Glomerular endothelial cell (primary cell): ENCODE measurements around the gene PARL. TPM values are rescaled to one million over a fixed set of nuclear protein-coding genes. Genes with fewer than 3 reads are reported as not detected.
"Not testable (repeated sequence)": the region's sequence is repeated elsewhere in the genome, so short reads cannot be mapped to it uniquely, and the experiment has no call there.

Experiments used
- DNase-seq: peaks from one replicate; pipeline ENCODE4 v3.0.0-alpha.2; 2011; ENCODE audit warnings: low read depth, low spot score; ENCODE audit errors: extremely low read depth
- total RNA-seq: library from RNA; depleted of rRNA; stranded (reverse); fragments of >200 nt; gene quantifications from 2 replicates; pipeline ENCODE4 v1.2.3, GENCODE V29; 2015

The PARL gene
- total RNA-seq, 1 donor from 2014 or later = 29.6 TPM

- no peak for DNase-seq
These were observed 20.4 kb upstream of the PARL start for GRCh38 chr3:183904833-183905780.

- DNase-seq = no peak
These were observed 13.3 kb upstream of the PARL start for GRCh38 chr3:183898028-183898431.

DNA sequence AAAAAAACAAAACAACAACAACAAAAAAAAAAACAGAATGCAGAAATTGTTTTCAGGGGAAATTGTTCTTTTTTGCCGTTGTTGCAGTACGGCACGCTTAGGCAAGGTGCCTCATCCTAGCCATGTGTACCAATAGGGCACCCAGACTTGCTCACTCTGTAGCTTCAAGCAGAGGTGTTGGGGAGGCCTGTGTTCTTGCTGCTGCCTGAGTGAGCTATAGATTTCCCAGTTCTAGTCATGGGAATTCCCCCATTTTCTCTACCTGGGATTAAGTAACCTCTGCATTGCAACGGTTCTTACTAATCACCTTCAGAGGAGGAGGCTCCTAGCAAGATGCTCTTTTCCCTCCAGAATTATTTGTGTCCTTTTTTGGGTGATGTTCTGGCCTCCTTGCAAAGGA lies 12.9 kb upstream of the PARL start:
- no peak for DNase-seq

DNA sequence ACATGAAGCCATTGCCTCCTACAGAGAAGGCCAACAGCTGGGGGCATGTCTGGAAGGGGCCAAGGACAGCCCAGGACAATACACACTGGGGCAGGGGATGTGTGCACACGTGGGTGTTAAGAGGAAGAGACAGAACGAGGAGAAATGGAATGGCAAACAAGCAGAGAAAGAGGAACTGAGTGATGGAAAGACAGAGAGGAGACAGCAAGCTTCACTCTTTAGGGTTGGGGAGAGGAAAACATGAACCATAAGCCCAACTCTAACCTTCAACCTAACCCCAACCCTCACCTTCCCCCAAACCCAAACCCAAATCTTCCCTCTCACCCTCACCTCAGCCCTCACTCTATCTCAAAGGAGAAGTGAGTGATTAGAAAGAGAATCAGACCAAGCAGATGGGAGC lies 11.9 kb upstream of the PARL start:
- DNase-seq = no peak

DNA sequence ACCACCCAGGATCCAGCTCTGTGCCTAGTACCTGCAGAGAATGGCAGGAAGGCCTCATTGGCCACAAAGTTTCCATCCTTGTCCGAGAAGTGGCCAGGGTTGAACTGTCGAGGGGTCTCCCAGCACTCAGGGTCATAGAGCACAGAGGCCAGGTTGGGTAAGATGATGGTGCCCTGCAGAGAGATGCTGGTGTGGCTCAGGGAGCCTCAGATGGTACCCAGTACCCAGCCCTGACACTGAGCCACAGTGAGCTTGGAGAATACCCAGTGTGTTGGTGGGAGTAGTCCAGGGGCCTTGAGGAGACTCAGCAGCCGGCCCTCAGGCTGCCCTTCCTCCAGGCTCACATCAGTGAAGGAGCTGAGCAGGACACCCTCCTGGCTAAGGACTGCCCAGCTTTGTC lies 11.5 kb upstream of the PARL start:
- DNase-seq = no peak

DNA sequence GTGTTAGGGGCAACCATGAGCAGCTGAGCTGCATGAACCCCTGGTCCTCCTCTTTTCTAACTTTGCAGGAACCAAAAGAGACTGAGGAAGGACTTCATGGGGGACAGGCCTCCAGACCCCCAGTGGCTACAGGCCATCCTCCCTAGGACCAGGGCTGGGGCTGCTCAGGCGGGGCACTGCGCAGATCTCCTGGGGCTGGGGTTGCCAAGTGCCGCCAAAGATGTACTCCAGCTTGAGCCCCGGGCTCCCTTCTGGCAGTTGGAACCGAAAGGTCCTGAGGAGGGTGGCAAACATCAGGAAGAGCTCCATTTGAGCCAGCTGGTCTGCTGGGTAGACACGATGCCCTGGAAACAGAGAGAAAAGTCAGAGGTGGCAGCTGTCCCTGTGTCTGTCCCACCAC lies 11.1 kb upstream of the PARL start:
- DNase-seq = no peak

DNA sequence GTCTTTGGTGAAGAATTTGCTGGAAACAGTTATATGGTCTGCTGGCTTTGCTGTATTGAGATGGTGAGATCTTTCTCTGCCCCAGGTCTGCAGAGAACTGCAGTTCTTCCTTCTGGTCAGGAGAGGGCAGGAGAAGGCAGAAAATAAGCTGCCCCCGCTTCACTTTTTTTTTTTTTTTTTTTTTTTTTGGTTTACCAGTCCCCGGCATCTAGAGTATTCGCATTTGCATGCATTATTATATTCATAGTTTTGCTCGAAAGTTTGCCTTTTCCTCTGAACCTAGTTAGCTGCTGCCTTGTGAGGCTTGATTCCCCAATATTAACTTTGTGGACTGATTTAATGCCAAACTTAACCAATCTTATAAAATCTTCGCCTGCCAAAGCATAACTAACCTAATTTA lies 10.6 kb upstream of the PARL start:
- DNase-seq = peak; percentile 18

- DNase-seq = no peak
These were observed 8.0 kb upstream of the PARL start for GRCh38 chr3:183892610-183893214.

DNA sequence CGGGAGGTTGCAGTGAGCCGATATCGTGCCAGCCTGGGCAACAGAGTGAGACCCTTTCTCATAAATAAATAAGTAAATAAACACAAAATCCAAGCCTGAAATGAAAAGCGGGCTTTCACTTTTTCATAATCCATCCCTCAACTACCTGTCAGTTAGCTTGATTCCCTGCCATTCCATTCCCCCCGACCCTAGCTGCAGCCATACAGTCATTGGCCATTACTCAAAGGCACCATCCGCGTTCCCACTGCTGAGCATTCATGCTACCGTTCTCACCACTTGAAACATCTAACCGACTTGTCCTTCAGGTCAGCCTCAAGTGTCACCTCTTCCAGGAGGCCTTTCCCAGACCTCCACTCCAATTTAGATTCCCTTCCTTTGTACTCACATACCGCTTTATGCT lies 1.1 kb upstream of the PARL start:
- DNase-seq = no peak

DNA sequence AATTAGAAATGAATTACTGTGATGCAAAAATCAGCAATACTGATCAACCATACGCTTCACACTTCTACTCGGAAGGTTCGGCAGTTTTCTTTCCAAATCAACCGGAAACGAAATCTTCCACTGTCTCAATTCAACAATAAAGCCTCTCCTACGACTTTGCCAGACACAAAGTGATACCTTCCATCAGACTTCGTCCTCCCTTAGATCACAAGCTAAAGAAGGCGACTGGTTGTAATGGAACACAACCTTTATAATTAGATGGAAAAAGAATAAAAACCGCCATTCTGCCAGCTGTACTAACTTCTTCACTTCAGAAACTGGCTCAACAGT lies 618 bp downstream of the PARL start:
- no peak for DNase-seq

GRCh38 chr3:183883291-183884096 lies 1.2 kb downstream of the PARL start:
- no peak for DNase-seq

- no peak for DNase-seq
These were observed 4.6 kb downstream of the PARL start for GRCh38 chr3:183880121-183880520.

- no peak for DNase-seq
These were observed 5.4 kb downstream of the PARL start for GRCh38 chr3:183879243-183879642.

DNA sequence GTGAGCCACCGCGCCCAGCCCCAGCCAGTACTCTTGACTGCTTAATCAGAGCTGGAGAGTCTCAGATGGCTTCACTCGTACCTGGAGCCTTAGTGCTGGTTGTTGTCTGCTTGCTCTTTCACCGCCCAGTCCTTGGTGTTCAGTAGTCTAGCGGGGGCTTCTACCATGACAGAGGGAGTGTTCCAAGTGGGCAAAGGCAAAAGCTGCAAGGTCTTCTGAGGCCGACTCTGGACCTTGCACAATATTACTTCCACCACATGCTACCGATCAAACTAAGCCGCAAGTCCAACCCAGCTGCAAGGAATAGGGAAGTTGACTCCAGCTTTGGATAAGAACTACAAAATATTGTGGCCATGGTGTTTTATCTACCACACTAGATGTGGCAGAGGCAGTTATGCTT lies 6.6 kb downstream of the PARL start:
- DNase-seq = no peak

GRCh38 chr3:183877227-183877626 lies 7.5 kb downstream of the PARL start:
- DNase-seq = not testable (repeated sequence)

DNA sequence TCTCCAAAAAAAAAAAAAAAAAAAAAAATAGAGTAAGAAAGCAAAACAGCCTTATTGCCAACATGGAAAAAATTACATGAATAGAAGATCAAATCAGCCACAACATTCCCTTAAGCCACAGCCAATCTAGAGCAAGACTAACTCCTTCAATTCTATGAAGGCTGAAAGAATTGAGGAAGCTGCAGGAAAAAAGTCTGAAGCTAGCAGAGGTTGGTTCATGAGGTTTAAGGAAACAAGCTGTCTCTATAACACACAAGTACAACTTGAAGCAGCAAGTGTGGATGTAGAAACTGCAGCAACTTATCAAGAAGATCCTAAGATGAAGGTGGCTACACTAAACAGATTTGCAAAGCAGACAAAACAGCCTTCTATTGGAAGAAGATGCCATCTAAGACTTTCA lies 9.3 kb downstream of the PARL start:
- DNase-seq = no peak

- no peak for DNase-seq
These were observed 10.8 kb downstream of the PARL start for GRCh38 chr3:183873914-183874313.

- DNase-seq = no peak
These were observed 13.1 kb downstream of the PARL start for GRCh38 chr3:183871541-183871940.

DNA sequence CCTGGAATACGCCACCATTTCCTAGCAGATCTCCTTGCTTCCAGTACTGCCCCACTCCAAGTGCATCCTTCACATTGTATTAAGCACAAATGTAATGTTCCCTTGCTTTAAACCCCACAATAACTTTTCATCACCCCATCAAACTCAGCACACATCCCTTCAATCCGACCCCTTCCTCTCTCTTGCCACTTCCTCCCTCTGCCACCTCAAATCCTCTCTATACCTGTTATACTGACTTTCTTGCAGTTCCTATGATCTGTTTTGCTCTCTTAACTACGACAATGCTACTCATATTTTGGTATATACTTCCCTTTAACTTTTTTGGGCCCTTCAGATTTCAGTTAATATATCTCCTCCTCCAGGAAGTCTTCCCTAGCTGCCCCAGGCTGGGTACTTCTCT lies 14.1 kb downstream of the PARL start:
- DNase-seq = no peak

DNA sequence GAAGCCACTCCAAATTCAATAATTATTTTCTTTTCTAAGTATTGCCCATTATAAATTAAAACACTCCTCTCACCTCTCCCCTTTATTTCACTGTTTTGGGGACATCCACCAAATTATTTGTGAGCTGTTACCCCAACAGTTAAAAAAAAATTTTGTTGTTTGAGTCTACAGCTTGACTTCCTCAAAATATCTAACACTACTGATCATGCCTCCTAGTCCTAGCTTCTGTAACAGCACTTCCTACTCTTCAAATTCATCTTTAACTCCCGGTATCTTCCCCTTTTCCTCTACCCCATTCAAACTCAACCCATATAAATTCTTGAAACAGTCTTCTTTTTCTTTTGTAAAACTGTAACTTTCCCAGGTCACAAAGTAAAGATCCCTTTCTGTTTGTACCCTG lies 15.9 kb downstream of the PARL start:
- DNase-seq = no peak

GRCh38 chr3:183862610-183863009 lies 22.1 kb downstream of the PARL start:
- no peak for DNase-seq

GRCh38 chr3:183857863-183858262 lies 26.8 kb downstream of the PARL start:
- no peak for DNase-seq
